Activated CD8-positive, alpha-beta memory T cell treated with anti-CD3 and anti-CD28 coated beads, Interleukin-2, amount 50 U/mL, for 1 hour (primary cell): Measurements from ENCODE around the gene ADARB2.

Experiments used
- DNase-seq: peaks from one replicate; pipeline ENCODE4 v3.0.0-alpha.2; 2020; ENCODE audit errors: extremely low read depth

ADARB2 gene

DNA sequence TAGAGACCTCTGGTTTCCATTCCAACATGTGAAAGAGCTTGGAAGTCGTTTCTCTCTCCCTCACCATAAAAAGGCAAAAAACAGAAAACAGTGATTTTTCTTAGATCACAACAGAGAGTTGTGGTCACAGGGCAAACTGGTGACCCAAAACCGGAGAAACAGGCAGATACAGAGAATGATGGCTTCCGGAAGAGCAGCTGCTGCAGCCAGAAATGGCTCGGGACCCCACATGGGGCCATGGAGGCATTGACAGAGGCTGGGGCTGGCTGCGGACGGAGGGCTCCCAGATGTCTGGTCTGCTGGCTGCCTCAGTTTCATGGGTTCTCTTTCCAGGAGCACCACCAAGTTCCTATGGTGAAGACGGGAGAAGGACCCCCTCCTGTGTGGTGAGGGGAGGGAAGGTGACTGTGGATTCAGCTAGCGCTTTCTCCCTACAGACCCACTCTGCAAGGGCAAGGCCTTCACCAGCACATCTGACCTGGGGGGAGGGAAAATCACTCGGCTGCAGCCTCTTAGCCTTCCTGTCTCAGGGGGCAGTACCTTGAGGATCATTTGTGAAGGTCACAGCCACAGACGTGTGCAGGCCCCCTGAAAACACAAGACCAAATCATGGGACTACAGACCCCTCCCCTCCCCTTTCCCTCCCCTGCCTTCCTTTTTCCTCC, 599.7 kb downstream of the ADARB2 start:
- DNase-seq = no peak

DNA sequence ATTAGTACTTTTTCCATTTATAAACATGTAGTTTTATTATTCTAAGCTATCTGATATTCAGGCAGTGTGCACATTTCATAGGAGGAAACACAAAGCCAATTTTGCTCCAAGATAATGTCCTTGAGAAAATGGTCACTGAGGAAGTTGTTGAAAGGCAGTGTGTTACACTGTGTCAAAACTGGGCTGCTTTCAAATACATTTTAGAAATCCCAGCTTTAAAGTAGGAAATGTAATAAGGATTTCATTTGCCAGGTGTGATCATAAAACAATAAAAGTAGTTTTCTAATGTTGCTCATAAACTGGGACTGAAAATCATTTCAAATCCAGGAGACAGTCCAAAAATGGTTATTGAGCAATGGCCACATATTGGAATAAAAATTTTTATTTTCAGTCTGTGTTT, 601.1 kb downstream of the ADARB2 start:
- DNase-seq = no peak

DNA sequence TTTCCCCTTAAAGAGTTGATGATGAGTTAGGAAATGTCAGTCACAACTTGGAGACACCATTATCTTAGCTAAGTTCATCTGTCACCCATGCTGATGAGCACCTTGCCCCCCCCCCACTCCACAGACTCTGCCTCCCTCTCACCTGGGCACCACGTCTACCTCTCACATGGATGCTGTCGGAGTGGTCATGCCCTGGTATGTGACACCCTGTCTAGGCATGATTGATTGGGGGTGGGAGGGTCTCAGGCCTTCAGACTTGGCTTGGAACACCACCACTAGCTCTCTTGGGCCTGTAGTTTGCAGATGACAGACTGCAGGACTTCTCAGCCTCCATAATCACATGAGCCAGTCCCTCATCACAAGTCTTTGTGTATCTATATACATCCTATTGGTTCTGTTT, 603.2 kb downstream of the ADARB2 start:
- no peak for DNase-seq

DNA sequence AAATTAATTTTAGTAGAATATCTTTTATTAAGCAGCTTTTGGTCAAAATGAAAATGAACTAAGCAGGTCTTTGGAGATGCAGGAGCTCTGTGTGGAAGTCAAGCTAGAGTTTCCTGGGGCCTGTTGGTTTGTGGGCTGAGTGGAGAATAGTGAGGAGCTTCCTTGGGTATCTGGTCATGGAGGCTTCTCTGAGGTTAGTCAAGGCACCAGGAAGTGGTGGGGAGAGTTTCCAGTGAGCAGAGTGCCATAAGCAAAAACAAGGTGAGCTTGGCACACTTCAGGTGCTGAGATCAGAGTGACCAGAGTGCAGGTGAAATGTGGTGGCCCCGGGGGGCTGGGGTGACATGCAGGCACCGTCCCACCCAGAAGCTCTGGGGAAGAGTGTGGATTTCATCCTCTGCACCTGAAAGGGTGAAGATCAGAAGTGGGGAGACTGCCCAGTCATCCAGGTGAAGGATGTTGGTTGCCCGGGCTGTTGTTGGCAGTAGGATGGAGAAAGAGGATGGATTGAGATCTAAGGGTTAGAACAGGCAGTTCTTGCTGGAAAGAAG, 603.8 kb downstream of the ADARB2 start:
- no peak for DNase-seq

DNA sequence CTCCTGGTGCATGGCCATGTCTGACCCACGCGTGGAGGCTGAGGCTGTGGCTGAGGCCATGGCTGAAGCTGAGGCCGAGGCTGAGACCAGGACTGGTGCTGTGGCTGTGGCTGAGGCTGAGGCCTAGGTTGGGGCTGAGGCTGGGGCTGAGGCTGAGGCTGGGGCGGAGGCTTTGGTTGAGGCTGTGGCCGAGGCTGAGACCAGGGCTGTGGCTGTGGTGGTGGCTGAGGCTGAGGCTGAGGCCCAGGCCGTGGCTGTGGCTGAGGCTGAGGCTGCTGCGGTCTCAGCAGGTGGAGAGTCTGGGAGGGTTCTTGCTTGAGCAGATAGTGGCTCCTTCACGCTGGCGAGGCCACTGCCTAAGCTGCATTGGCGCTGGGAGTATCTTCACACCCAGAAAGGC, 604.7 kb downstream of the ADARB2 start:
- no peak for DNase-seq

DNA sequence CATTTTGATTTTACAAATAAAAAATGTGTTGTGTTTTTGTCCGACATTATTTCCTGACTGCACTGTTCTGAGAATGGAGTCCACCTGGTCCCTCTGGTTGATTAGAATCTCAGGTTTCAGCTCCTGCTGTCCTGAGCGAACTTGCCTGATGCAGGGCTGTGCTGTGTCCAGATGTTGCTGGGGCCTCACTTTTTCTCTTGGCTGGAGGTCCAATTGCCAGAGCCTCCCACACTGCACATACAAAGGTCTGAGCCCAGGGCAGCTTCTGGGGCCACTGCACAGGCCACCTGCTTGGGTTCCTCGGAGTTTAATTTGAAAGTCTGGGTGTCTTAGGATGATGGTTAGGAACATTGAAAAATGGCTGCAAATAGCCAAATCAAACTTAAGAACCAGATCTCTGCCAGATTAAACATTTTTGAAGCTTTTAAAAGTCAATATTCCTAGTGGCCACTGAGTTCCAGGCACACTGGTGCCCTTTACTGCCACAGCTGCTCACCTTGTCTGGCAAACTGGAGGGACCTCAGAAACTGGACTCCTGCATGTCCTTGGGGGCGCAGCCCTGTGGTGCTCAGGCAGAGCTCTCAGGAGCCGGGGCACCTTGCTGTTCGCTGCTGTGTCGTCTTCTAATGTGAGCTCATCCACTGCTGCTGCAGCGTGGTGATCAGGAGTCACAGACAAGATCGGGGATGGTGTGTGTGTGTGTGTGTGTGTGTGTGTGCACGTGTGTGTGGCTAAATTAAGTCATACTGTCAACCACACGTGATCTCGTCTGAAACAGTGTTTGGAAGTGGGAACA, 606.1 kb downstream of the ADARB2 start:
- DNase-seq = no peak

DNA sequence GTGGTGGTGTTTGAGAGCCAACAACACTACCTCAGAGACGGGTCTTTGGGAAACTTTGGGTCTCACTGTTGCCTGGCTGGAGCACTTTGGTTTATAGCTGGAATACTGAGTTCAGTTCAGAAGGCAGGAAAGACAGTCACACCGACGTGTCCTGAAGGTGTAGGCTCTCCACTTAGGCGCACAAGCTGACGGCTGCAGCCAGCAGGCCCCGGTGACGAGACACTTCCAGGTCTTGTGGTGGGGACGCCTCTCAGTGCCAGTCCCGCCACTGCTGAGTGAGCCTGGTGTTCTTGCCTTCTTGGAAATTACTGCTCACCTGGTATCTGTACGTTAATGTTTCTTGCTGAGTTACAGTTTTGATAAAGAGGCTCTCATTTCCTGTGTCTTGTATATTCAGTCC, 607.1 kb downstream of the ADARB2 start:
- no peak for DNase-seq

DNA sequence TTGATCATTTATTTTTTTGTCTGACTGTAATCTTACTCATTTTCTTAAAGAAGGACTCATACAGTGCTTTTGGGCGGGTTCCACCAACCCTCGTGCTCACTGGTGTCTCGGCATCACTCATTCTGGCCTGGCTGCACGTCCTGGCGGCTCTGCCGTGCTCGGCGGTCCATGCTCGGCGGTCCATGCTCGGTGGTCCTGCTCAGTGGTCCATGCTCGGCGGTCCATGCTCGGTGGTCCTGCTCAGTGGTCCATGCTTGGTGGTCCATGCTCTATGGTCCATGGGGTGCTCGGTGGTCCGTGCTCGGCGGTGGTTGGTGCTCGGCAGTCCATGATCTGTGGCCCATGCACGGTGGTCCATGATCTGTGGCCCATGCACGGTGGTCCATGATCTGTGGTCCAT, 608.7 kb downstream of the ADARB2 start:
- DNase-seq = no peak

DNA sequence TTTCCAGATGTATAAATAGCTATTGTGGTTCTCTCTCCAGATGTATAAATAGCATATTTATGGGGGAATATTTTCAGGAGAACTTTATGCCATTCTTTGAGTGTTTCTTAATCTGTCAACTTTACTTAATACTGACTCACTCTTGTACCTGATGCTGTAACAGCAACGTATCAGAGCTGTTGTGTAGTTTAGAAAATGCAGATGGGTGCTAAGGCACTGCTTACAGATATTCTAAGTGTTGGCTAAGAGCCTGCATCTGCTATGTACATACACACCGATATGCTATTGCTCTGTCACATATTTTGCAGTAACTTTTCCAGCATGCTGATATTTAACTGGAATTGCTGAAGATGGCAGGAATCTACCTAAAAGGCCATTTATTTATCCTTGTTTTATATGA, 609.2 kb downstream of the ADARB2 start:
- DNase-seq = no peak

DNA sequence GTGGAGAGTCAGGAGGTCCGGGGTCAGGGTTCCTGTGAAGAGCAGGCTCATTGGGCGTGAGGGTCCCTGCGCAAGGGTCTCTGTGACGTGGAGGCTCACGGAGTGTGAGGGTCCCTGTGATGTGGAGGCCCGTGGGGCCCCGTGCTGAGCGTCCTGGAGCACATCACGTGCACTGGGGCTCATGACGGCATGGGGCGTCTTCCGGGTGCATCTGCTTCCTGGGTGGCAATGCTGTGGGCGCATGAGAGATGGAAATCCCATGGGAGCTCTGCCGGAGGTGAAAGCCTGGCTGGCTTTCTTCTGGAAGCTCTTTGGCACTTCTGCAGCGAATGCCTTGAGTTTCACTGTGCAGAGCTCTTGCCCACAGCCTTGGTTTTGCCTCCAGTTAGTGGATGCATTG, 609.7 kb downstream of the ADARB2 start:
- no peak for DNase-seq
